Kidney (tissue), 14 donors: ENCODE measurements around the gene PDCD2L. TPM values are rescaled to one million over a fixed set of nuclear protein-coding genes. Genes with fewer than 3 reads are reported as not detected.

Source experiments
- DNase-seq, 5 donors: peaks; one replicate each; pipeline ENCODE4 v3.0.0-alpha.2; 2013 to 2020
- FAIRE-seq: peaks from 2 replicates; lab custom pipeline; 2012; peaks lifted over from hg19 to GRCh38; lab: Jason Lieb, UNC
- H3K27ac ChIP-seq, 2 donors: one replicate each; pipeline ENCODE4 v1.7.0; 2013; ENCODE audit warnings: low read depth in 2 of 2, low read length in 2 of 2, inconsistent platforms in 1 of 2
- H3K27me3 ChIP-seq: one replicate; pipeline ENCODE4 v1.7.1; 2013; ENCODE audit warnings: low read length, inconsistent platforms; ENCODE audit not compliant: control insufficient read depth, insufficient read depth
- H3K36me3 ChIP-seq, 3 donors: one replicate each; pipeline versions ENCODE4 v1.7.0 to v1.7.1; 2013; ENCODE audit warnings: low read length in 3 of 3, control low read depth in 1 of 3, inconsistent platforms in 1 of 3; ENCODE audit not compliant: insufficient read depth in 3 of 3, control insufficient read depth in 2 of 3
- H3K4me1 ChIP-seq, 3 donors: one replicate each; pipeline versions ENCODE4 v1.7.0 to v1.7.1; 2013; ENCODE audit warnings: low read length in 3 of 3, inconsistent platforms in 1 of 3, low read depth in 1 of 3; ENCODE audit not compliant: control insufficient read depth in 2 of 3, insufficient read depth in 2 of 3
- H3K4me3 ChIP-seq, 3 donors: one replicate each; pipeline versions ENCODE4 v1.7.0 to v1.8.1; 2013; ENCODE audit warnings: low read length in 3 of 3, control low read depth in 1 of 3, inconsistent platforms in 1 of 3
- H3K9ac ChIP-seq, 3 donors: one replicate each; pipeline versions ENCODE4 v1.7.0 to v1.7.1; 2013; ENCODE audit warnings: low read length in 3 of 3, control low read depth in 1 of 3, inconsistent platforms in 1 of 3
- H3K9me3 ChIP-seq, 3 donors: one replicate each; pipeline versions ENCODE4 v1.7.0 to v1.7.1; 2013; ENCODE audit warnings: low read length in 3 of 3, control low read depth in 1 of 3, inconsistent platforms in 1 of 3; ENCODE audit not compliant: control insufficient read depth in 2 of 3, insufficient read depth in 1 of 3
- intact Hi-C: fragments of 100-400 bp; cut with DNase I; formaldehyde crosslinking; loops from one replicate; pipeline ENCODE4 v1.11.1; 2022
- polyA plus RNA-seq: library from polyadenylated mRNA; stranded (reverse); fragments of 350-450 nt; fragmentation: Illumina TruSeq; extraction: RNeasy Lipid Tissue Mini Kit (QIAGEN cat#74804); gene quantifications from one replicate; pipeline ENCODE4 v1.2.3, GENCODE V29; 2014; ENCODE audit warnings: low read depth, low replicate concordance; ENCODE audit not compliant: insufficient read depth
- total RNA-seq: library from RNA; stranded (reverse); fragmentation: NEBNext Ultra II Directional; extraction: Animal tissue kit (Norgen Biotek cat#: 25700); gene quantifications from one replicate; pipeline ENCODE4 v1.2.1, GENCODE V29; 2021
- TF ChIP-seq, protein P1 (sequence below): IDR thresholded peaks from 3 replicates; pipeline ENCODE4 v1.5.1; 2012; ENCODE audit warnings: mild to moderate bottlenecking, moderate library complexity, borderline replicate concordance; ENCODE audit not compliant: insufficient read depth; ENCODE audit errors: extremely low read depth
- donor health status: control.
- donor health status: control.
- donor health status: control.
- donor health status: control.
- donor health status: control.
- donor health status: DM: yes; HTN: yes; CAD: no.
- donor health status: Normal renal cell carcinoma (clear cell type).

The PDCD2L gene
- total and polyA plus RNA-seq, 2 donors from 2014 or later = 5.5 to 6.7 TPM

DNA sequence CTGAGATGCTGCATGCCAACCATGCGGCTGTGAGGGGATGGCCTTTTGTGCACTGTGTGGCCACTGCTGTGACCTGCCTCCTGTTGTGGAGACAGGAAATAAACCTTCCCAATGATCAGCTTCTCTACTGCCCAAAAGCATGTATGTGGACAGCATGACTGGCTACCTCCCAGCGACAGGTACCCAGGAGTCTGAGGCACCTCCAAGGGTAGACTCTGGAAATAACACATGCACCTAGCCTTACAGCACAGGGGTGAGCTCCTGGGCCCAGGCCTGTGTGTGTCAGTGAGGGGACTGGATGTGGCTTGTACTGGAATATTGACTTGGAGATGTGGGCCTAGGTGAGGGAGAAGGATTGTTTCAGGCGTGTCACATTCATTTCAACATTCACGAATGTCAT is 46.8 kb upstream of the PDCD2L start:
- peaks cover 4 to 13% (median 5%) of the 10 kb centered on the region in 3 donors for H3K36me3 ChIP-seq
- FAIRE-seq (no peak), DNase-seq (no peak)
- peaks cover 0 to 9% (median 0%) of the 10 kb centered on the region in 3 donors for H3K4me1 ChIP-seq
- H3K27me3 ChIP-seq = no peaks in the 10 kb centered on the region
- TF ChIP-seq, protein P1, sequence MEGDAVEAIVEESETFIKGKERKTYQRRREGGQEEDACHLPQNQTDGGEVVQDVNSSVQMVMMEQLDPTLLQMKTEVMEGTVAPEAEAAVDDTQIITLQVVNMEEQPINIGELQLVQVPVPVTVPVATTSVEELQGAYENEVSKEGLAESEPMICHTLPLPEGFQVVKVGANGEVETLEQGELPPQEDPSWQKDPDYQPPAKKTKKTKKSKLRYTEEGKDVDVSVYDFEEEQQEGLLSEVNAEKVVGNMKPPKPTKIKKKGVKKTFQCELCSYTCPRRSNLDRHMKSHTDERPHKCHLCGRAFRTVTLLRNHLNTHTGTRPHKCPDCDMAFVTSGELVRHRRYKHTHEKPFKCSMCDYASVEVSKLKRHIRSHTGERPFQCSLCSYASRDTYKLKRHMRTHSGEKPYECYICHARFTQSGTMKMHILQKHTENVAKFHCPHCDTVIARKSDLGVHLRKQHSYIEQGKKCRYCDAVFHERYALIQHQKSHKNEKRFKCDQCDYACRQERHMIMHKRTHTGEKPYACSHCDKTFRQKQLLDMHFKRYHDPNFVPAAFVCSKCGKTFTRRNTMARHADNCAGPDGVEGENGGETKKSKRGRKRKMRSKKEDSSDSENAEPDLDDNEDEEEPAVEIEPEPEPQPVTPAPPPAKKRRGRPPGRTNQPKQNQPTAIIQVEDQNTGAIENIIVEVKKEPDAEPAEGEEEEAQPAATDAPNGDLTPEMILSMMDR = no peak
- H3K9ac ChIP-seq = no peak overlapping the region
- intact Hi-C loops = no loop called here
- no peak overlapping the region for H3K4me3 ChIP-seq
- no peak overlapping the region for H3K27ac ChIP-seq
- no peaks in the 10 kb centered on the region for H3K9me3 ChIP-seq

DNA sequence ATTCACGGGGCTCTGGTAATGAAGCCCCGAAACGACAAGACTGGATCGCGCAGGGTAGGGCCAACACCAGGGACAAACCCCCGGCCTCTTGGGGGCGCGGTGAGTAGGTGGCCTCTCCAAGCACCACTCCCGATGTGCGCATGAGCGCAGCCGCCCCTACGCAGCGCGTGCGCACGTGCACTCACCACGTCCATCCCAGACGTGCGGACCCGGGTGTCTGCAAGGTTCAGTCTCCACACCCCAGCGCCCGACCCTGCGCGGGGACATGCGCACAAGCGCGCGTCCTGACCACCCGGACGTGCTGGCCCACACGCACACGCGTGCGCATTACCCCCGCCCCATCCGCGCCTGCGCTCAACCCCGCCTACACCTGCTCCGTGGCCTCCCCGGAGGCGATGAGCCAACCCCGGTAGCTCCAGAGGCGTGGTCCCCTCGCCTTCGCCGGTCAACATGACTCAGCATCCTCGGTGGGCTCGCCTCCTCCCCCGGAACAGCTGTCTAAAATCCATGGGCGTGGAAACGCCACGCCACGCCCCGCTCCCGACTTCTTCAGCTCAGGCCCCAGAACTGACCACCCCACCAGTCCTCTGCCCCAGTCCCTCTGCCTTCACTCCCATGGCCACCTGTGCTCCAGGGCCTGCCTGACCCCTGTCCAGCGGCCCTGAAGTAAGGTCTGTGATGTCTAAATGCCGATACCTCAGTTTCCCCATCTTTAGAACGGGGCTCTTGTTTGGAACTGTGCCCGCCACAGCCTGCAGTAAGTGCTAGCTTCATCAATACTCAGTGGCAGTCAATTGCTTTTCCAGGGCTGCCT is 44.9 kb upstream of the PDCD2L start:
- TF ChIP-seq, protein P1 = peak; percentile 41
- Histone ChIP-seq H3K27ac (peak overlapping the region; percentile 91 to 92), H3K9ac (peak overlapping the region; percentile 44 to 64 (median 53)), H3K9me3 (no peaks in the 10 kb centered on the region), H3K4me1 (peaks cover 0 to 9% (median 0%) of the 10 kb centered on the region in 3 donors), H3K27me3 (no peaks in the 10 kb centered on the region), H3K36me3 (peaks cover 3 to 7% (median 4%) of the 10 kb centered on the region in 3 donors), H3K4me3 (peak overlapping the region; percentile 57 to 71 (median 60))
- peak; percentile 98 to 99 (median 98) for DNase-seq
- FAIRE-seq = no peak
- intact Hi-C loops = no loop called here

DNA sequence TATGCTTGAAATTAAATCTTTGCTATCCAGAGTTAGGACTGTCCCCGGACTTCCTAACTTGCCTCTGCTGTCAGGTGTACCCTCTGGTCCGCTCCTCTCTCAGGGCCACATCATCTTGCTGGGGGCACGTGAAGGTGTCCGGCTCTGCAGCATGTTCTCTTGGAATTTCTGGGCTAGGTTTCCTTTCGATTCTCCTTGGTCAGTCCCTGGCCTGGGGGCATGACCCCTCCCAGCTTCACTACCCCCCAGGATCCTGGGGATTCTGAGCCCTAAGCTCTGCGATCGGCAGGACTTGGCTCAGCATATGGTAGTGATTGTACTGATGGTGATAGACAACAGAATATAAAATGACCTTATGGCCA is 44.3 kb upstream of the PDCD2L start:
- TF ChIP-seq, protein P1 = no peak
- Histone ChIP-seq H3K27me3 (no peaks in the 10 kb centered on the region), H3K9ac (peak overlapping the region in 2 of 3 donors; percentile 51 to 64), H3K36me3 (peaks cover under 1 to 4% (median 3%) of the 10 kb centered on the region in 3 donors), H3K27ac (peak overlapping the region; percentile 91 to 92), H3K4me3 (peak overlapping the region; percentile 57 to 71 (median 60)), H3K4me1 (peaks cover 0 to 9% (median 0%) of the 10 kb centered on the region in 3 donors), H3K9me3 (no peaks in the 10 kb centered on the region)
- no peak for FAIRE-seq
- intact Hi-C loops = no loop called here
- peak in 2 of 5 donors; percentile 62 to 73 for DNase-seq
